HG03103 (cell line): ENCODE results near the gene TOM1L2.

Experiments used
- ATAC-seq: cut with Tn5 transposase; IDR thresholded peaks from one replicate; pipeline ENCODE4 v1.9.1; 2021; ENCODE audit warnings: low read depth; ENCODE audit not compliant: unreplicated experiment

The TOM1L2 gene

DNA sequence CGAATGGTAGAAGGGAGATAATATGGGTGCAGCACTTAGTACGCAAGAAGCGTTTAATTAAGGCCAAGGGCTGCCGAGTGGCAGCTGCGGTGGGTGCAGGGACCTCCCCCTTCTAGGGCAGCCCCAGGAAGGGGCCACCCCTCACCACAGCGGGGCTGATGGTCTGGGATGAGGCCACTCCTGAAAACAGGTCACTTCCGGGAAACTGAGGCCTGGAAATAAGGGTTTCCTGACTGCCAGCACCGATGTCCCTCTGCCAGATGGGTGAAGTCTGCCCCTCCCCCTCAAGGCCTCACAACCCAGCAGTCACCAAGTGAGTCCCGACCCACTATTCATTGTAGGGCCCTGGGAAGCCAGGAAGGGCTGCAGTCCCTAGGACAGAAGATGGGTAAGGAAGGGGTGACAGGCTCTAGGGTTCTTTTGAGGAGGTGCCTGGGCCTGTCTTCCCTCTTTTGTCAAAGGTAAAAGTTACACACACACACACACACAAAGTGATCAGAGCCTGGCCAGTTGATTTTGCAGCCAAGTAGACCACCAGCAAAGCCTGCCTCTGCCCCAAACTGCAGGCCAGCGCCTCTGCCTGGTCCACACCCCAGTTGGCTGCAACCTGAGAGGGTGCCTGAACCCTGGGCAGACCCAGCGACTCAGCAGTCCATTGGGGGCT is 147.9 kb downstream of the TOM1L2 start:
- no peak for ATAC-seq

- peak; percentile 64 for ATAC-seq
These were observed 148.6 kb downstream of the TOM1L2 start for GRCh38 chr17:17823433-17824118.

- no peak for ATAC-seq
These were observed 149.6 kb downstream of the TOM1L2 start for GRCh38 chr17:17822616-17823015.

GRCh38 chr17:17822189-17822588 is 150.0 kb downstream of the TOM1L2 start:
- no peak for ATAC-seq

DNA sequence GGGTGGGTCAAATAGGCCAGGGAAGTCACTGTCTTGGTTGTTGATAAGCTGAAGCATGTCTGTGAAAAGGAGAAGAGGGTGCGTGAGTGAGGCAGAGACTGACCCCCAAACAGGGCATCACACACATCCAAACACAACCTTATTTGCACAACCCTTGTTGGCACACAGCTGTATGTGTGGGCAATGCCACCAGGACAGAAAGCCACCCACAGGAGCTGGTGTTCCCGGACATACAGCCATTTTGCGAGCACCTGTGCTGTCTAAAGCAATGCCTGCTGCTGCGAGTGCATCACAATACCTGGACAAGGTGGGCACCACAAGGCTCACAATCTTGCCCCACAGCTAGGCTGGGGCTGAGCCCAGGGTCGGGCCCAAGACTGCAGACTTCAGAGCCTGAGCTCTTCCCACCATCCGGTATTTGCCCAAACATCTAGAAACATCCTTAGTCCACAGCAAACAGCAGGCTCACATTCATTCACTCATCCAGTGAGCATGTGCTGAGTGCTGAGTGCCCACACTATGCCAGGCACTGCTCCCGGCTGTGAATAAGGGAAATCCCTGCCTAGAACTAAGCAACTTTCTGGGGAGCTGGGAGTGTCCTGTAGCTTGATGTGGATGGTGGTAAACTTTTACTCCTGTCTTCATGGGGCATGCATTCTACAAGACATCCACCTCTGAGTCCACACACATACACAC is 151.6 kb downstream of the TOM1L2 start:
- no peak for ATAC-seq

DNA sequence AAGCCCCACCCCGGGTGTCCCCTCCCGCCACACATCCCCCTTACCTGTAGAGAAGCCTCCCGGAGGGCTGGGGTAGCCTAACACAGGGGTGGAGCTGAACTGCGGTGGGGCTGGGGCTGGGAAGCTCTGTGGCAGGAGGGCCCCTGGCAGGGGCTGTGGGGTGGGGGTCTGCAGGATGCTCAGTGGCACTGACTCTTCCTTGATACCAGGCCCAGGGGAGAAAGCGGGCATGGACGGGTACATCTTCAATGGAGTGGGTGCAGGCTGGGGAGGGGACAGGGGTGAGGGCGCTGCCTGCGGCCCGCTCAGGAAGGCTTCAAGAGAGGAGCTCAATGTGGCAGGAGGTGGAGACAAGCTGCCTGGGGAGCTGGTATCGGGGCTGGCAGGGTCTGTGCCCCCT is 152.2 kb downstream of the TOM1L2 start:
- no peak for ATAC-seq

DNA sequence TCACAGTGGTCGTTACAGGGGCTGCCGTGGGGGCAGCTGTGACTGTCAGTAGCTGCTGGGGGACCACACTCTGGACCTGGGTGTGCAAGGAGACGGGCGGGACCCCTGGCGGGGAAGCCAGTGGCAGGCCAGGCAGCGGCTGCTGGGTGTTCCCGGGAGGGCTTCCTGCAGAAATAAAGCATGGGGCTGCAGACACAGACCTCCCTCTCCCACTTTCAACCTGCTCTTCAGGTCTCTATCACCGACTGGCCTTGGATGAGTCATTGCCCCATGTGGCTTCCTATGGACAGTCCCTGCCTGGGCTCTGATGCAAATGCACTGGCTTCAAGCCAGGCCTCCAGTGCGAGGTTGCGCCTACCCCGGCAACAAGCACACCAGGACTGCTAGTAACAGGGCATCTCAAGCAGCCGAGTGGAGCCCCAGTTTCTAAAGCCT is 152.6 kb downstream of the TOM1L2 start:
- ATAC-seq: peak; percentile 36

- ATAC-seq: no peak
These were observed 153.1 kb downstream of the TOM1L2 start for GRCh38 chr17:17819111-17819510.

DNA sequence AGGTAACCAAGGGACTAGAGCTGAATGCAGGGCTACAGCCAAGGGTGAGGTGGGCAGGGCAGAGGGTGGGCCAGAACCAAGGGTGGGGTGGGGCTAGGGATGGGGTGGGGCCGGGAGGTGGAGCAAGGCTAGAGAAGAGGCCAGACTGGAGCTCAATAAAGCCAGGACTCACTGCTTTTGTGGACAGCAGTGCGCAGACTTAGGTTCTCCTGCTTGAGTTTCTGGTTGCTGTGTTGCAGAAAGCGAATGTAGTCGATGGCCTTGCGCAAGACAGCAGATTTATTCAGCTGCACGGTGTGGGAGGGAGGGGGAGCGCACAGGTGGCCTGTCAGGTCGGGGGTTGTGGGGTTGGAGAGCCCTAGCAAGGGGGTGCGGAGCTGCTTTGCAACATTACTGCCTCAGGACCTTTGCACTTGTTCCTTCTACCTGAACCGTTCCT is 154.1 kb downstream of the TOM1L2 start:
- no peak for ATAC-seq

DNA sequence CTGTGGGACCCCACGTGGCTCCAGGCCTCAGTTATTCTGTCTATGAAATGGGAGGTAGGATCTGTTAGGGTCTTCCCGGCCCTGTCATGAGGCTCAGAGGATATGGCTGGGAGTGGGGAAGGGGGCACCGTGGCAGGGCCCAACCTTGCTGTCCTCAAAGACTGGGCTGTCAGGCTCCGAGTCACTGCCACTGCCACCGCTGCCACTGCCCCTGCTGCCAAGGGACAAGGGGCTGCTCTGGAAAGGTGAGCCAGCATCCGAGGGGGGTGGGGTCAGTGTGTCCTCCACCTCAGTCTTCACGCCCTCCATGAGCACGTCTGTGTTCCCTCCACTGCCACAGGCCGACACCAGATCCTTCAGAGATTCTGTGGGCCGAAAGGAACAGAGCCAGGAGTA is 154.7 kb downstream of the TOM1L2 start:
- no peak for ATAC-seq

DNA sequence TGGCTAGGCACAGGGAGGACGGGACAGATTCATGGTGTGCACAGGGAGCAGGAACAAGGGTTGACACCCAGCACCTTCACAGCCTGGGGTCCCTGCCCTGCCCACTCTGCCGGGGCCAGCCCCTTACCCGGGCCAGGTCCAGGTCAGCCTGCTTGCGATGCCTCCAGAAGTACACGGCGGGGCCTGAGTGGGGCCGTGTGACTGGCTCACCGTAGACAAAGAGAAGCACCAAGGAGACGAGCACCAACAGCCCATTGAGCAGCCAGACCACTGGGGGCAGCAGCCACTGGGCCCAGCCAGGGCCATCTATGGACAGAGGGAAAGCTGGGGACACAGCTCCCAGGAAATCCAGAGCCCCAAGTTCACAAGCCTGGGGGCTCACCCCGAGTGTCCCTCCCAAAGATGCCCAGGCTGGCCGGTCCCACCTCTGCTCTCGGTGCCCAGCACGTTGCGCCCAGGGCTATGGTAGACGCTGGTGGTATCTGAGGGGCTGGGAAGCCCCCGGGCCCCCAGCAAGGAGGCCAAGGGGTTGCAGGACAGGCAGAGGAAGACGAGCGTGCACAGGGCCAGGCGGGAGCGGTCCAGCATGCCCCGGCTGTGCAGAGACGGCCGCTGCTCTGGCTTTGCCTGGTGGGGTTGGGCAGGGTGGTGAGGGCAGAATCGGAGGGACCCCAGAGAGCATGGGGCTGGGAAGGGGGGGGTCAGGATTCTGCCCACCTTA is 155.2 kb downstream of the TOM1L2 start:
- ATAC-seq: no peak

DNA sequence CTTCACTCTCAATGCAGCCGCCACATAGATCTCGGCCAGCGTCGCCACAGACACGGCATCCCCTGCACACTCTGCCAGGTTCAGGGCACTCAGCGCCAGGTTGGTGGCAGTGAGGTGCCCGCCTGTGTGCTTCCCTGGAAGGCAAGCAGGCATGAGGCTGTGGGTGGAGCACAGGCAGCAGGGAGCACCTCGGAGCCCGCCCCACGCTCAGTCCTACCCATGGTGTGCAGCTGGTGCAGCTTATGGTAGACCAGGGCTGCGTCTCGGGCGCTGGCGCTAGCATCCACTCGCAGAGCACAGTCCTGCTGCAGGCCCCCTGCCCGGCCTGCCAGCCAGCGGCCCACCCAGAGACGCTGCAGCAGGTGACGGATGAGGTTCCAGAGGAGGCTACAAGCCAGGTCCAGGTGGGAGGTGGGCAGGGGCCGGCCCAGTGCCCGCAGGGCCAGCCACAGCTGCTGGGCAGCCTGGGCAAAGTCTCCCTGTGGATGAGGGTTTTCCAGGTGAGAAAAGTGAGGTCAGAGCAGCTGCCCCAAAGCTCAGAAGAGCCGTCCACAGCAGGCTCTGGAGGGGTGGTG is 155.9 kb downstream of the TOM1L2 start:
- ATAC-seq: no peak

GRCh38 chr17:17815436-17816200 is 156.6 kb downstream of the TOM1L2 start:
- ATAC-seq: no peak

DNA sequence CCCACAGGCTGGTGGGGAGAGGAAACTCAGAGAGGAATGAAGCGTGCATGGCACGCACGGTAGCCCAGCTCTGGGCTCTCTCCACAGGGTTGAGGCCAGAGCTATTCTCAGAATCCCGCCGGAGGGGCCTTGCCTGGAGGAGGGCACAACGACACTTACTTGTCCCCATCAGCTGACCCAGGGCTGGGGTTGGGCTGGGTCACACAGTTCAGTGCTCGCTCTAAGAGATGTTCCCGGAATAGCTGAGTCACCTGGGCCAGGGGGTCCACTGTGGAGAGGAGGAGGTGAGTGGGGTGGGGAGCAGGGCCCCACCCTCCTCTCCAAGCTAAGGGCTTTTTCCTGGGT is 157.2 kb downstream of the TOM1L2 start:
- ATAC-seq: no peak

GRCh38 chr17:17814162-17815061 is 157.8 kb downstream of the TOM1L2 start:
- no peak for ATAC-seq

GRCh38 chr17:17813725-17814095 is 158.5 kb downstream of the TOM1L2 start:
- ATAC-seq: no peak

DNA sequence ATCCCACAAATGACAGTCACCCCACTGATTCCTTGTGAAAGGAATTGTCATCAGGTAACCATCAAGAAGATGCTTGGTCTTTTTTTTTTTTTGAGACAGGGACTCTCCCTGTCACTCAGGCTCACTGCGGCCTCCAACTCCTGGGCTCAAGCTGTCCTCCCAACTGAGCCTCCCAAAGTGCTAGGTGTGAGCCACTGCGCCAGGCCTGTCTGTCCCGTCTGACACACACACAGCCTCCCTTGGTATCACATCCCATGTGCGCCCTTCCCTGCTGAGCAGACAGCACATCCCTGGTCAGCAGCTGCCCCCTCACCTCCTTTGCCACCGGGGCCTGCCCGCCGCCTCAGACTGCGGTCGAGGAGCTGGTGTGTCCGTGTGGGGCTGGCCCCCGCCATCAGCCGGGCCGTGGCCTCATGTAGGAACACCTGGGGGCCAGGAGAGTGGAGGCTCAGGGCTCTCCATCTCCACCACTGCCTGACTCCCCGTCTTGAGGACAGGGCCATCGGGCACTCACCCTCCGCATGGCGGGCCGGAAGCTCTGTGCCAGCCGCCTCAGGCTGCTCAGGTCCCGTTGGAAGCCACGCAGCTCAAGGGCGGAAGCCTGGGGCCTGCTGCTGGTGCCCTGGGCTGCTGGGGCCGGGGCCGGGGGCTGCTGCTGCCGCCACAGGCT is 159.0 kb downstream of the TOM1L2 start:
- ATAC-seq: no peak

DNA sequence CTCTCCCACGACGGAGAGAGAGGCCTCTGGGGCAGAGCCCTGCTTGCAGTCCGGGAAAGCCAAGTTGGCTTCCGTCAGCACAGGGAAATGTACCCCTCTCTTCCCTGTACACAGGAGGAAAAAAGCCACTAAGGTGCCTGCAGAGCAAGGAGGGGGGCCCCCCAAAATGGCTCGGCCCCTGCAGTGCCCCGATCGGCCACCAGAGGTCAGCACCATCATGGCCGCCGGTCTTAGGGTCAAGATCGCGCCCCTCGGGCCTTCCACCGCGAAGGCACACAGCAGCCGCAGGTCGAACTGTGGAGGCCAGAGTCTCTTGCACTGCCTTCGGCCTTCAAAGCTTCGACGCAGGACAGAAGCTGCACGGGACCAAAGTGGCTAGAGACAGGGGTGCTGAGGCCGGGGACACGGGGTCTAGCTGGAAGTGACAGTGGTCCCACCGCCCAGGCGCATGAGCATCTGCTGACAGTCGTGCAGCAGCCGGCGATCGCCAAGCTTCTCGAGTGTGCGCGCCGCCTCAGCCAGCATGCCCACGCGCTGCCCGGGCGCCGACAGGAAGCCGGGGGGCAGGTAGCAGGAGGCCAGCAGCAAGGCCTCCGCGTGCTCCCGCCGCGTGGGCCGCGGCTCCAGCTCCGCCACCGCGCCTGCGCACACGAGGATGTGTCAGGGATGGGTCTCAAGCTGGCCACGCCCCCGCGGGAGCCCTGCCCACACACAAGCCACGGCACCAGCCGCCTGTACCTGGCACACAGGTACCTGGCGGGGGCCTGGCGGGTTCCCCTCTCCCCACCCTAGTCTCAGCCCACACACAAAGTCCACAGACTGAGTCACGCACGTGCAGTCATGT is 159.8 kb downstream of the TOM1L2 start:
- no peak for ATAC-seq
